HepG2 (cell line): ENCODE results near the gene GRHL1. TPM values are rescaled to one million over a fixed set of nuclear protein-coding genes. Genes with fewer than 3 reads are reported as not detected.

Experiments used
- DR1 ChIP-seq: sonication (generic); formaldehyde crosslinking; IDR thresholded peaks from 2 replicates; pipeline ENCODE4 v1.8.0; 2021; ENCODE audit warnings: mild to moderate bottlenecking, missing genetic modification reagents, inconsistent platforms
- E2F5 ChIP-seq: sonication (generic); formaldehyde crosslinking; conservative IDR thresholded peaks from 2 replicates; pipeline ENCODE4 v1.4.0; 2020; ENCODE audit warnings: missing genetic modification reagents
- GATAD2A ChIP-seq: IDR thresholded peaks from 2 replicates; pipeline ENCODE4 v1.6.1; 2016
- GZF1 ChIP-seq: sonication (generic); formaldehyde crosslinking; IDR thresholded peaks from 2 replicates; pipeline ENCODE4 v1.5.1; 2020; ENCODE audit warnings: mild to moderate bottlenecking, missing genetic modification reagents
- HIVEP1 ChIP-seq: sonication (generic); formaldehyde crosslinking; IDR thresholded peaks from 2 replicates; pipeline ENCODE4 v1.4.0; 2020; ENCODE audit warnings: mild to moderate bottlenecking, missing genetic modification reagents
- HOXA5 ChIP-seq: sonication (generic); formaldehyde crosslinking; IDR thresholded peaks from 2 replicates; pipeline ENCODE4 v1.4.0; 2020; ENCODE audit warnings: missing genetic modification reagents
- MEIS2 ChIP-seq: sonication (generic); formaldehyde crosslinking; IDR thresholded peaks from 2 replicates; pipeline ENCODE4 v1.9.0; 2021; ENCODE audit warnings: mild to moderate bottlenecking, missing genetic modification reagents
- PAWR ChIP-seq: sonication (generic); formaldehyde crosslinking; IDR thresholded peaks from 2 replicates; pipeline ENCODE4 v1.4.0; 2020; ENCODE audit warnings: missing genetic modification reagents, mild to moderate bottlenecking, borderline replicate concordance
- PAX8 ChIP-seq: sonication (generic); formaldehyde crosslinking; IDR thresholded peaks from 2 replicates; pipeline ENCODE4 v1.8.0; 2022; ENCODE audit warnings: mild to moderate bottlenecking, missing genetic modification reagents, borderline replicate concordance
- PHB2 ChIP-seq: fragments of 450-650 bp; IDR thresholded peaks from 2 replicates; pipeline ENCODE4 v1.6.1; 2018; ENCODE audit not compliant: partially characterized antibody
- RELA ChIP-seq: sonication (generic); formaldehyde crosslinking; IDR thresholded peaks from 2 replicates; pipeline ENCODE4 v1.4.0; 2020; ENCODE audit warnings: missing genetic modification reagents
- TCF7 ChIP-seq: sonication (generic); IDR thresholded peaks from 2 replicates; pipeline ENCODE4 v1.6.1; 2016; ENCODE audit warnings: antibody characterized with exemption, low read depth
- YEATS4 ChIP-seq: sonication (generic); formaldehyde crosslinking; IDR thresholded peaks from 2 replicates; pipeline ENCODE4 v1.4.0; 2020; ENCODE audit warnings: missing genetic modification reagents, borderline replicate concordance
- ZBTB8A ChIP-seq: sonication (generic); formaldehyde crosslinking; IDR thresholded peaks from 2 replicates; pipeline ENCODE4 v1.4.0; 2020; ENCODE audit warnings: mild to moderate bottlenecking, low read depth, missing genetic modification reagents, borderline replicate concordance
- ZFP41 ChIP-seq: sonication (generic); formaldehyde crosslinking; IDR thresholded peaks from 2 replicates; pipeline ENCODE4 v1.4.0; 2020; ENCODE audit warnings: mild to moderate bottlenecking, missing genetic modification reagents, borderline replicate concordance
- ZNF441 ChIP-seq: sonication (generic); formaldehyde crosslinking; IDR thresholded peaks from 2 replicates; pipeline ENCODE4 v1.7.0; 2021; ENCODE audit warnings: missing genetic modification reagents, borderline replicate concordance
- ZNF446 ChIP-seq: sonication (generic); formaldehyde crosslinking; IDR thresholded peaks from 2 replicates; pipeline ENCODE4 v1.5.0; 2020; ENCODE audit warnings: mild to moderate bottlenecking, missing genetic modification reagents
- ZNF547 ChIP-seq: sonication (generic); formaldehyde crosslinking; IDR thresholded peaks from 2 replicates; pipeline ENCODE4 v1.5.1; 2020; ENCODE audit warnings: mild to moderate bottlenecking, missing genetic modification reagents
- ZNF737 ChIP-seq: sonication (generic); formaldehyde crosslinking; IDR thresholded peaks from 2 replicates; pipeline ENCODE4 v1.5.0; 2020; ENCODE audit warnings: missing genetic modification reagents, mild to moderate bottlenecking, borderline replicate concordance
- polyA plus RNA-seq, 8 experiments: library from polyadenylated mRNA; depleted of rRNA in 3 of 8; stranded (reverse) in 7 of 8; unstranded in 1 of 8; fragments of >200 nt; fragmentation: Illumina TruSeq in 4 of 8; extraction: Trizol in 4 of 8; gene quantifications; 2 replicates each; pipeline versions ENCODE4 v1.2.1 to v1.2.3, GENCODE V29; 2011 to 2016; ENCODE audit warnings: low read depth in 4 of 8, missing spikeins in 1 of 8, mixed read lengths in 1 of 8; ENCODE audit not compliant: insufficient read depth in 1 of 8
- total RNA-seq, 5 experiments: library from RNA; depleted of rRNA; stranded (reverse); fragments of >200 nt; fragmentation: Illumina TruSeq; extraction: Trizol; gene quantifications; 2 replicates each; pipeline ENCODE4 v1.2.3, GENCODE V29; 2016; ENCODE audit warnings: low read depth in 1 of 5
- TF ChIP-seq, protein P1 (sequence below): sonication (generic); formaldehyde crosslinking; IDR thresholded peaks from 2 replicates; pipeline ENCODE4 v1.5.0; 2020; ENCODE audit warnings: missing genetic modification reagents
- TF ChIP-seq, protein P2 (sequence below): sonication (generic); formaldehyde crosslinking; IDR thresholded peaks from 2 replicates; pipeline ENCODE4 v1.9.0; 2021; ENCODE audit warnings: missing genetic modification reagents, mild to moderate bottlenecking, borderline replicate concordance
- TF ChIP-seq, protein P3 (sequence below): sonication (generic); formaldehyde crosslinking; IDR thresholded peaks from 2 replicates; pipeline ENCODE4 v1.4.0; 2020; ENCODE audit warnings: missing genetic modification reagents

The GRHL1 gene
- total and polyA plus RNA-seq, 2 of the 13 experiments (the other 11 are each of a cell fraction or from before 2014, with no cell fraction given) = 9.3 to 12.0 TPM

- TF ChIP-seq HOXA5 (no peak), PAWR (CRISPR knock-in tag) (no peak), MEIS2 (no peak), ZNF737 (no peak), GZF1 (CRISPR knock-in tag) (no peak), DR1 (CRISPR knock-in tag) (0 out of 2 replicates have a peak, but pooled peaks have one; percentile 14), ZFP41 (CRISPR knock-in tag) (no peak), YEATS4 (CRISPR knock-in tag) (no peak; the same call in 1 of the 2 replicates), TCF7 (no peak), HIVEP1 (CRISPR knock-in tag) (no peak), GATAD2A (no peak), ZNF441 (CRISPR knock-in tag) (peak; percentile 63; the same call in 1 of the 2 replicates), RELA (CRISPR knock-in tag) (no peak), ZBTB8A (CRISPR knock-in tag) (no peak), ZNF446 (CRISPR knock-in tag) (no peak), PHB2 (no peak), ZNF547 (CRISPR knock-in tag) (peak; percentile 6; the same call in 1 of the 2 replicates), E2F5 (CRISPR knock-in tag) (no peak), PAX8 (CRISPR knock-in tag) (no peak; the same call in 1 of the 2 replicates)
- TF ChIP-seq, protein P1, sequence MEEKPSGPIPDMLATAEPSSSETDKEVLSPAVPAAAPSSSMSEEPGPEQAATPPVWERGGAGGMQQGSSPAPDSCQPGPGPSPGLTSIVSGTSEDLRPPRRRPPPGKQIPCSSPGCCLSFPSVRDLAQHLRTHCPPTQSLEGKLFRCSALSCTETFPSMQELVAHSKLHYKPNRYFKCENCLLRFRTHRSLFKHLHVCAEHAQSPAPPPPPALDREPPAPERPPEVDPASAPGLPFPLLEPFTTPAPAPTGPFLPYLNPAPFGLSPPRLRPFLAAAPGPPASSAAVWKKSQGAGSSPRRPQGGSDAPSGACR = no peak
- TF ChIP-seq, protein P2, sequence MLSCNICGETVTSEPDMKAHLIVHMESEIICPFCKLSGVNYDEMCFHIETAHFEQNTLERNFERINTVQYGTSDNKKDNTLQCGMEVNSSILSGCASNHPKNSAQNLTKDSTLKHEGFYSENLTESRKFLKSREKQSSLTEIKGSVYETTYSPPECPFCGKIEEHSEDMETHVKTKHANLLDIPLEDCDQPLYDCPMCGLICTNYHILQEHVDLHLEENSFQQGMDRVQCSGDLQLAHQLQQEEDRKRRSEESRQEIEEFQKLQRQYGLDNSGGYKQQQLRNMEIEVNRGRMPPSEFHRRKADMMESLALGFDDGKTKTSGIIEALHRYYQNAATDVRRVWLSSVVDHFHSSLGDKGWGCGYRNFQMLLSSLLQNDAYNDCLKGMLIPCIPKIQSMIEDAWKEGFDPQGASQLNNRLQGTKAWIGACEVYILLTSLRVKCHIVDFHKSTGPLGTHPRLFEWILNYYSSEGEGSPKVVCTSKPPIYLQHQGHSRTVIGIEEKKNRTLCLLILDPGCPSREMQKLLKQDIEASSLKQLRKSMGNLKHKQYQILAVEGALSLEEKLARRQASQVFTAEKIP (CRISPR knock-in tag) = no peak
- TF ChIP-seq, protein P3, sequence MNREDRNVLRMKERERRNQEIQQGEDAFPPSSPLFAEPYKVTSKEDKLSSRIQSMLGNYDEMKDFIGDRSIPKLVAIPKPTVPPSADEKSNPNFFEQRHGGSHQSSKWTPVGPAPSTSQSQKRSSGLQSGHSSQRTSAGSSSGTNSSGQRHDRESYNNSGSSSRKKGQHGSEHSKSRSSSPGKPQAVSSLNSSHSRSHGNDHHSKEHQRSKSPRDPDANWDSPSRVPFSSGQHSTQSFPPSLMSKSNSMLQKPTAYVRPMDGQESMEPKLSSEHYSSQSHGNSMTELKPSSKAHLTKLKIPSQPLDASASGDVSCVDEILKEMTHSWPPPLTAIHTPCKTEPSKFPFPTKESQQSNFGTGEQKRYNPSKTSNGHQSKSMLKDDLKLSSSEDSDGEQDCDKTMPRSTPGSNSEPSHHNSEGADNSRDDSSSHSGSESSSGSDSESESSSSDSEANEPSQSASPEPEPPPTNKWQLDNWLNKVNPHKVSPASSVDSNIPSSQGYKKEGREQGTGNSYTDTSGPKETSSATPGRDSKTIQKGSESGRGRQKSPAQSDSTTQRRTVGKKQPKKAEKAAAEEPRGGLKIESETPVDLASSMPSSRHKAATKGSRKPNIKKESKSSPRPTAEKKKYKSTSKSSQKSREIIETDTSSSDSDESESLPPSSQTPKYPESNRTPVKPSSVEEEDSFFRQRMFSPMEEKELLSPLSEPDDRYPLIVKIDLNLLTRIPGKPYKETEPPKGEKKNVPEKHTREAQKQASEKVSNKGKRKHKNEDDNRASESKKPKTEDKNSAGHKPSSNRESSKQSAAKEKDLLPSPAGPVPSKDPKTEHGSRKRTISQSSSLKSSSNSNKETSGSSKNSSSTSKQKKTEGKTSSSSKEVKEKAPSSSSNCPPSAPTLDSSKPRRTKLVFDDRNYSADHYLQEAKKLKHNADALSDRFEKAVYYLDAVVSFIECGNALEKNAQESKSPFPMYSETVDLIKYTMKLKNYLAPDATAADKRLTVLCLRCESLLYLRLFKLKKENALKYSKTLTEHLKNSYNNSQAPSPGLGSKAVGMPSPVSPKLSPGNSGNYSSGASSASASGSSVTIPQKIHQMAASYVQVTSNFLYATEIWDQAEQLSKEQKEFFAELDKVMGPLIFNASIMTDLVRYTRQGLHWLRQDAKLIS (CRISPR knock-in tag) = no peak
Measured at GRCh38 chr2:10043906-10044601, 92.6 kb downstream of the GRHL1 start (continued).
